ENCODE results near the gene SCTR.

SCTR gene

DNA sequence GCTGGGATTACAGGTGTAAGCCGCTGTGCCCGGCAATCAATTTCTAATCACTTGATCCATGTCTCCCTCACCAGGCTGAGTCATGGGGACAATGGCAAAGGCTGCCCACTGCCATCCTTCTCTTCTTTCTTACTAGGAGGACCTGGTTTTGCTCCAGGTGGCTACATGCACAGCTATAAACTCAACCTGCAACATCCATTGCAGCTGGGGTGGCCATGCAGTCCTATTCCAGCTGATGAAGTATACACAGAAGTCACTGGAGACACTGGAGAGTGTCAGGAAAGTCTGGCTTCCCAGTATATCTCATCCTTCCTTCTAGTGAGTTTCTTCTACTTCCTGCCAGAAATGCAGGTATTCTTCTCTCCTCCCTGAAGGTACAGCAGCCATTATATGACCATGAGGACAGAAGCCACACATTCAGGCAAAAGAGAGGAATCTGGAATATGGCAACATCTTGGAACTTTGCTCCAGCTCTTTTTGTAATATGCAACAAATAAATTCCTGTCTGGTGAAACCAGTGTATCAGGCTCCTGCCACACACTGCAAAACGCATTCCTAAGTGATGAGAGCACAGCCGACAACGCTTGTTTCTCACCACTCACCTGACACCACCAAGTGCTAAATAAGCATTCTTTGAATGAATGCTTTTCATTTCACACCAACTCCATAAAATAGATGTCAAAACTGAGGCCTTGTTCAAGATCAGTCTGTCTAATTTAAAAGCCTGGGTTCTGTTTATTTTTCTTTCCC is 32.3 kb downstream of the SCTR start:
- peak overlapping the region; percentile 21 for H3K27ac ChIP-seq
- no peaks in the 10 kb centered on the region for H3K27me3 ChIP-seq (ENCODE audit: control insufficient read depth, insufficient read depth, low read length)
- peak overlapping the region; percentile 45 for H3K4me2 ChIP-seq (ENCODE audit: low read length)
- H3K4me1 ChIP-seq = peaks cover 7% of the 10 kb centered on the region
- TF ChIP-seq, protein P1, sequence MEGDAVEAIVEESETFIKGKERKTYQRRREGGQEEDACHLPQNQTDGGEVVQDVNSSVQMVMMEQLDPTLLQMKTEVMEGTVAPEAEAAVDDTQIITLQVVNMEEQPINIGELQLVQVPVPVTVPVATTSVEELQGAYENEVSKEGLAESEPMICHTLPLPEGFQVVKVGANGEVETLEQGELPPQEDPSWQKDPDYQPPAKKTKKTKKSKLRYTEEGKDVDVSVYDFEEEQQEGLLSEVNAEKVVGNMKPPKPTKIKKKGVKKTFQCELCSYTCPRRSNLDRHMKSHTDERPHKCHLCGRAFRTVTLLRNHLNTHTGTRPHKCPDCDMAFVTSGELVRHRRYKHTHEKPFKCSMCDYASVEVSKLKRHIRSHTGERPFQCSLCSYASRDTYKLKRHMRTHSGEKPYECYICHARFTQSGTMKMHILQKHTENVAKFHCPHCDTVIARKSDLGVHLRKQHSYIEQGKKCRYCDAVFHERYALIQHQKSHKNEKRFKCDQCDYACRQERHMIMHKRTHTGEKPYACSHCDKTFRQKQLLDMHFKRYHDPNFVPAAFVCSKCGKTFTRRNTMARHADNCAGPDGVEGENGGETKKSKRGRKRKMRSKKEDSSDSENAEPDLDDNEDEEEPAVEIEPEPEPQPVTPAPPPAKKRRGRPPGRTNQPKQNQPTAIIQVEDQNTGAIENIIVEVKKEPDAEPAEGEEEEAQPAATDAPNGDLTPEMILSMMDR (IDR thresholded peaks at IDR 0.05) = no peak
- H3K9me3 ChIP-seq (ENCODE audit: control insufficient read depth, low read length) = no peaks in the 10 kb centered on the region
- no peak overlapping the region for H3K4me3 ChIP-seq (ENCODE audit: low read depth, low read length)
- H3K36me3 ChIP-seq (ENCODE audit: control insufficient read depth, insufficient read depth, low read length) = no peaks in the 10 kb centered on the region
- H3K79me2 ChIP-seq = no peaks in the 10 kb centered on the region
- H2AFZ ChIP-seq = peak overlapping the region; percentile 23
- H3K9ac ChIP-seq = no peak overlapping the region

DNA sequence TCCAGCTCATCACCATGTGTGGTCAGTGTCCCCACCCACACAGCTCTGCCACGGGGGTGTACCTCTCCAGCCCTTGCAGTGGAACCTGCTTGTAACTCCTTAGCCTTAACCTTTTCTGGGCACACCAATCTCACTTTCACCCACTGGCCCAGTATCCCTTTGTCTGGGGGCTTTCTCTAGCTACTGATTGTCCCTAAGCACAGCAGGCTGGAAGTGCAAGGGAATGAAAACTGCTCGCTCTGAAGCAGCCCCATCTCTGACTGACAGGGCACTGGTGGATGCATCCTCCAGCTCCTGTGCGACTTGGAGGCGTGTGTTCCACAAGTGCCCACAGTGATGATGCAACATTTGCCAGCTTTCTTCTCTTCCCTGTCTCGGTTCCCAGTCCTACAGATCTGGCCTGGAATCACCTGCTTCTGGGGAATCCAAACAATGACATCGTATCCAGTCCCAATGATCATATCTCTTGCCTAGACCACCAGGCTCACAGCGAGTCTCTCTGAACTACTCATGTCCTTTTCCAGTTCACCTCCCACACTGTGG is 33.6 kb downstream of the SCTR start:
- no peak overlapping the region for H3K9ac ChIP-seq
- no peaks in the 10 kb centered on the region for H3K9me3 ChIP-seq (ENCODE audit: control insufficient read depth, low read length)
- no peaks in the 10 kb centered on the region for H3K36me3 ChIP-seq (ENCODE audit: control insufficient read depth, insufficient read depth, low read length)
- no peaks in the 10 kb centered on the region for H3K27me3 ChIP-seq (ENCODE audit: control insufficient read depth, insufficient read depth, low read length)
- TF ChIP-seq, protein P1 (IDR thresholded peaks at IDR 0.05) = no peak
- H3K4me2 ChIP-seq (ENCODE audit: low read length) = no peak overlapping the region
- peak overlapping the region; percentile 2 for H2AFZ ChIP-seq
- no peak overlapping the region for H3K27ac ChIP-seq
- no peak overlapping the region for H3K4me3 ChIP-seq (ENCODE audit: low read depth, low read length)
- H3K79me2 ChIP-seq = no peaks in the 10 kb centered on the region
- peaks cover 9% of the 10 kb centered on the region for H3K4me1 ChIP-seq

DNA sequence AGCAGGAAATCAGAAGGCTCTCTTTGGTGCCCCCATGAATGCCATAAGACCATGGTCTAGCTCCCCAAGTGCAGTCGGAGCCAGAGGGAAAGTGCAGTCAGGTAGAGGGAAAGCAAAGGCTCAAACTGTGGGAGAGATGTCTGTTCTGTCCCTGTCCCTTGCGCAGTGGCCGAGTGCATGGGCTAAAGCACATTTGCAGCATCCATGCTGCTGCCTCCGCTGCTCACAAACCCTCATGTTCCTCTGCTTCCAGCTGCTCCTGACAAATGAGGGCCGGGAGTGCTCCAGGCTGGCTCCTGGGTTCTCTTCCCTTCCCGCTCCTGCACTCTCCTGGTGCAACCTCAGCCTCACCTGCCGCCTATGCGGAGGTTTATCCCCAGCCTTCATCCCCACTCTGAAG is 34.2 kb downstream of the SCTR start:
- Histone ChIP-seq H3K4me3 (ENCODE audit: low read depth, low read length) (no peak overlapping the region), H3K9ac (no peak overlapping the region), H3K27ac (no peak overlapping the region), H3K79me2 (no peaks in the 10 kb centered on the region), H3K36me3 (ENCODE audit: control insufficient read depth, insufficient read depth, low read length) (no peaks in the 10 kb centered on the region), H2AFZ (no peak overlapping the region), H3K27me3 (ENCODE audit: control insufficient read depth, insufficient read depth, low read length) (no peaks in the 10 kb centered on the region), H3K4me2 (ENCODE audit: low read length) (no peak overlapping the region), H3K9me3 (ENCODE audit: control insufficient read depth, low read length) (no peaks in the 10 kb centered on the region), H3K4me1 (peaks cover 14% of the 10 kb centered on the region)
- TF ChIP-seq, protein P1 (IDR thresholded peaks at IDR 0.05) = no peak

GRCh38 chr2:119489232-119489952 is 34.9 kb downstream of the SCTR start:
- Histone ChIP-seq H3K79me2 (no peaks in the 10 kb centered on the region), H3K9ac (no peak overlapping the region), H3K4me3 (ENCODE audit: low read depth, low read length) (no peak overlapping the region), H3K4me2 (ENCODE audit: low read length) (no peak overlapping the region), H3K27me3 (ENCODE audit: control insufficient read depth, insufficient read depth, low read length) (no peaks in the 10 kb centered on the region), H3K36me3 (ENCODE audit: control insufficient read depth, insufficient read depth, low read length) (no peaks in the 10 kb centered on the region), H3K4me1 (peaks cover 21% of the 10 kb centered on the region), H3K9me3 (ENCODE audit: control insufficient read depth, low read length) (no peaks in the 10 kb centered on the region), H2AFZ (no peak overlapping the region), H3K27ac (no peak overlapping the region)
- TF ChIP-seq, protein P1 (IDR thresholded peaks at IDR 0.05) = no peak

All from parathyroid adenoma (tissue), 2 donors.